T-helper 1 cell treated with Interleukin-12 subunit alpha and Interleukin-12 subunit beta and Interleukin-4 antibody, amounts not matched to agents 30 μg/mL and 1 μg/mL, for 36 hours (primary cell): Measurements from ENCODE around the gene IQCE.

Source experiments
- H3K27ac Mint-ChIP-seq: one replicate; pipeline ENCODE4 v1.8.0; 2021; ENCODE audit warnings: mild to moderate bottlenecking, mixed read lengths
- H3K27me3 Mint-ChIP-seq: one replicate; pipeline ENCODE4 v1.8.0; 2021; ENCODE audit warnings: low read depth, mixed read lengths
- H3K36me3 Mint-ChIP-seq: one replicate; pipeline ENCODE4 v1.8.0; 2021; ENCODE audit warnings: low read depth, mixed read lengths
- H3K4me1 Mint-ChIP-seq: one replicate; pipeline ENCODE4 v1.8.0; 2021; ENCODE audit warnings: low read depth, mixed read lengths
- H3K4me3 Mint-ChIP-seq: one replicate; pipeline ENCODE4 v1.8.0; 2021; ENCODE audit warnings: mild to moderate bottlenecking, moderate library complexity, mixed read lengths
- H3K9me3 Mint-ChIP-seq: one replicate; pipeline ENCODE4 v1.8.0; 2021; ENCODE audit warnings: mixed read lengths

The IQCE gene

GRCh38 chr7:2621948-2622640 lies 63.3 kb downstream of the IQCE start:
- no peaks in the 10 kb centered on the region for H3K36me3 Mint-ChIP-seq
- no peaks in the 10 kb centered on the region for H3K27me3 Mint-ChIP-seq
- no peaks in the 10 kb centered on the region for H3K4me1 Mint-ChIP-seq
- no peak overlapping the region for H3K4me3 Mint-ChIP-seq
- no peaks in the 10 kb centered on the region for H3K9me3 Mint-ChIP-seq
- no peak overlapping the region for H3K27ac Mint-ChIP-seq

- Mint-ChIP-seq H3K4me3 (no peak overlapping the region), H3K9me3 (no peaks in the 10 kb centered on the region), H3K27me3 (no peaks in the 10 kb centered on the region), H3K27ac (no peak overlapping the region), H3K36me3 (no peaks in the 10 kb centered on the region), H3K4me1 (no peaks in the 10 kb centered on the region)
Measured at GRCh38 chr7:2622869-2623697, 64.3 kb downstream of the IQCE start.

- Mint-ChIP-seq H3K4me3 (no peak overlapping the region), H3K27me3 (no peaks in the 10 kb centered on the region), H3K9me3 (no peaks in the 10 kb centered on the region), H3K4me1 (no peaks in the 10 kb centered on the region), H3K36me3 (no peaks in the 10 kb centered on the region), H3K27ac (no peak overlapping the region)
Measured at GRCh38 chr7:2623698-2624014, 64.9 kb downstream of the IQCE start.

DNA sequence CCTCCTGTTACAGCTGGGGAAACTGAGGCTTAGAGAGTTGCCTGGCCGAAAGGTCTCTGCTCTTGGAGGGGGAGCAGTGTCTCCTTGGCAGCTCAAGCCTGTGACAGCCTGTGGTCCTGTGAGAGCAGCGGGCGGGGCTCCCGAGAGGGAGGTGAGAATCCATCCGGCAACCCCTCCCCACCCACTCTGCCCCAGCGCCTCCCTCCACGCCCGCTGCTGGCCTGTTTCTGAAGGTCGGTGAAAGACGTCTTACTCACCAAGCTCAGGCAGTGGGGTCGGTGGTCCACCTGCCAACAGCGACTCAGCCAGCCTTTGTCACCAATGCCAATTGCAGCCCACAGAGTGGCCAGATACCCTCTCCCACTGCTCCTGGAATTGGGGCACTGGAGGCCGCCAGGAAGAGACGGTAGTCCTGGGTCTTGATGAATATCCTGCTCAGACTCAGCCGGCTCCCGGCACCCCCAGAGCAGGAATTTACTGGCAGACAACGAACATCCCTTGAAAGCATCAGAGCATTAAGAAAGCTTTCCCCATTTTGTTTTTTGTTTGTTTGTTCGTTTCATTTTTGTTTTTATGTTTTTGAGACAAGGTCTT lies 65.6 kb downstream of the IQCE start:
- H3K27ac Mint-ChIP-seq = no peak overlapping the region
- H3K36me3 Mint-ChIP-seq = no peaks in the 10 kb centered on the region
- no peaks in the 10 kb centered on the region for H3K27me3 Mint-ChIP-seq
- no peaks in the 10 kb centered on the region for H3K4me1 Mint-ChIP-seq
- H3K9me3 Mint-ChIP-seq = no peaks in the 10 kb centered on the region
- H3K4me3 Mint-ChIP-seq = no peak overlapping the region

DNA sequence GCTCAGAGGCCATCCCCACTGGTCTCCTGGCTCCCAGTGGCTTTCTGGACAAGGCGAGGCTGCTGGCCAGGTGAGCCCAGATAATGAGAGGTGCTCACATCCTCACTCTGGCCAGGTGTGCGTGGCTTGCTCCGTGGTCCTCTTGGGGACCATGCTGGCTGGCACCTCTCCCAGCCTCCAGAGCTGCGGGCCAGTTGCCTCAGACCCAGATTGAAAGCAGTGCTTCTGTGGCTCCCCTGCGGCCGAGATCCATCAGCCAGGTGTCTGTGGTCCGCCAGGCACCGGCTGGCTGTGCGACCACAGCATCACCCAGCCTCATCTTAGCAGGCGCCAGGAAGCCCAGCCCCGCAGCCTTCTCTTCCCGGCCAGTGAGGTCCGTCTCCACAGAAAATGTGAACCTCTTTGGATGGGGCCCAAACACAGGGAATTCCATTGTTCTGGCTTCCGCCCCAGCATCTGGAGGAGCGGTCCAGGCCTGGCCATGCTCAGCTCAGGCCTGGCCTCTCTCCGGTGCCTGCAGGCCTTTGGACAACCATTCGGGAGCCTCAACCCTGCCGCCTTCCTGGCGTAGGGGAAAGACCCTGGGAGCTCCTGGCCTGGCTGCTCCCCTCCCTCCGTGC lies 67.8 kb downstream of the IQCE start:
- Mint-ChIP-seq H3K27me3 (no peaks in the 10 kb centered on the region), H3K36me3 (no peaks in the 10 kb centered on the region), H3K4me3 (no peak overlapping the region), H3K4me1 (peaks cover 3% of the 10 kb centered on the region), H3K9me3 (no peaks in the 10 kb centered on the region), H3K27ac (no peak overlapping the region)

DNA sequence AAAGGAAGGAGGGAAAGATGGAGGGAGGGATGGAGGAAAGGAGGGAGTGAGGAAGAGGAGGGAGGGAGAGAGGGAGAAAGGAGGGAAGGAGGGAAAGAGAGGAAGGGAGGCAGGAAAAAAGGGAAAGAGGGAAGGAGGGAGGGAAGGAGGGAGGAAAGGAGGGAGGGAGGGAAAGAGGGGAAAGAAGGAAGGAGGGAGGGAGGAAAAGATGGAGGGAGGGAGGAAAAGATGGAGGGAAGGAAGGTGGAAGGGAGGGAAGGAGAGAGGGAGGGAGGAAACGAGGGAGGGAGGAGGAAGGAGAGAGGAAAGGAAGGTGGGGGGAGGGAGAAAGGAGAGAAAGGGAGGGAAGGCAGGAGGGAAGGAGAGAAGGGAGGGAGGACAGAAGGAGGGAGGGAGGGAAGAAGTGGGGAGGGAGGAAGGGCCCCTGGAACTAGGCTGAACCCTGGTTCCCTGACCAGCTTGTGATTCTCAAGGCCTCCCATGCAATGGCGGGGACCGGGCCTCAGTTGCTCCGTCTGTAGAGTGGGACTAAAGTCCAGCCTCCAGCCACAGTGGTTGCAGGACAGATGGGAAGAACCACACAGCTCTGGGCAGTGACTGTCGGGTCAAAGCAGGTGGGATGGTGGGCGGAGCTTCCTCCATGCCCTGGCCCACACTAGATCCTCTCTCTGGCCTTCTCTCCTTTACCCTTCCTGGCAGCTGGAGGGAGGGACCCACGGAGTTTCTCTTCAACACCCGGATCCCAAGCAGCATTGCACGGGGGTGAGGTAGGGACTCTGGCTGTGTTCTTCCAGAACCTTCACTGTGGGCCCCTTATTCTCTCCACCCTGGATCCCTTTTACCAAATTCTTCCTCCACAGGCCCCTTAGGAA lies 68.7 kb downstream of the IQCE start:
- Mint-ChIP-seq H3K36me3 (no peaks in the 10 kb centered on the region), H3K9me3 (no peaks in the 10 kb centered on the region), H3K4me3 (no peak overlapping the region), H3K27me3 (no peaks in the 10 kb centered on the region), H3K4me1 (peaks cover 5% of the 10 kb centered on the region), H3K27ac (no peak overlapping the region)

DNA sequence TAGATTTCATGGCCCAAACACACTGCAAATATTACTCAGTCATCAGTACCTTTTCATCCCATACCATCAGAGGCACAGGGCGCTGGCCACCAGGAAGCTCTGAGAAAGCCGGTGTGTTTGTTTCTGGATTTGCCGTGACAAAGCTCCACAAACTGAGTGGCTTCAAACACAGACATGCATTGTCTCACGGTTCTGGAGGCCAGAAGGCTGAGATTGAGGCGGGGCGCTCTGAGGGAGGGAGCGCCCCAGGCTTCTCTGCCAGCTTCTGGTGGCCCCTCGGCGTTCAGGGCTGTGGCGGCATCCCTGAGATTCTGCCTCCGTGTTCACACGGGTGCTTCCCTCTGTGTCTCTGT lies 69.3 kb downstream of the IQCE start:
- H3K9me3 Mint-ChIP-seq = no peaks in the 10 kb centered on the region
- no peaks in the 10 kb centered on the region for H3K27me3 Mint-ChIP-seq
- peaks cover 7% of the 10 kb centered on the region for H3K4me1 Mint-ChIP-seq
- H3K27ac Mint-ChIP-seq = no peak overlapping the region
- H3K4me3 Mint-ChIP-seq = no peak overlapping the region
- no peaks in the 10 kb centered on the region for H3K36me3 Mint-ChIP-seq

- no peak overlapping the region for H3K4me3 Mint-ChIP-seq
Measured at GRCh38 chr7:2628891-2629290, 70.1 kb downstream of the IQCE start.

DNA sequence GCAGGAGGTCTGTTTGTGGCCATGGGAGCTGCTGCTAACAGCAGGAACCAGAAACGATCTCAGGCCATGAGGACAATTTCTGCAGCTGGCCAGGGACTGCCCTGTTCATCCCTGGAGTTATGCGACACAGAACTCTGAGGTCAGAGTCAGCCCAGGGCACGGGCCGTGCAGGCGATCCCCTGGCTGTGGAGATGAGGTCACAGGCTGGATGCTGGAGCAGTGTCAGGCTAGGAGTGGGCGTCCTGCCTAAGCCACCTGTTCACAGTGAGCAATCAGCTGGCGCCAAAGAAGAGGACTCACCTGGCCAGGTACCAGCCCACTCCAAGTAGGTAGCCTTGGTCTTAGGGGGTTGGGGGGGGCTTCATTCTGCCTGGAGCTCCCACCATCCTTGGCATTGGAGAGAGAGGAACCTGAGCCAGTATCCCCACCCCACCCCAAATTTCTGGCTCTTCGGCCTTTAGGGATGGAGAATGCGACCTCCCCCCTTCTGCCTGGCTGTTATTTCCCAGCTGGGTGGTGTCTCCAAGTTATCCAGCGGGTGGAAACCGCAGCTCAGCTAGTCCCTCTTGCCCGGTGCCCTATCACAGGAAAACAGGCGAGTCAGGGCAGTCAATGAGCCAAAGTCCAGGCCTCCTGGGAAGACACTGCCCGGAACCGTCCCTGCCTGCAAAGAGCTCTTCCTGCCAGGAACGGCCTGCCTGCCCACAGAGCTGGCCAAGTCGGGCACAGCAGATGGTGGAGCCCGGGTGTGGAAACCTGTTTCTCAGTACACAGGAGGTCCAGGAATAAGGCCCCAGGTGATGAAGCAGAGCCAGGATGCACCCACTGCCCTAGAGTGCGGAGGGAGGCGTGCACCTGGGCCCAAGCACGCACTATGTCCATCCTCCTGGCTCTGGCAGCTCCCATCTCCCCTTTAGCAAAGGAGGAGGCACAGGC lies 71.2 kb downstream of the IQCE start:
- Mint-ChIP-seq H3K27ac (no peak overlapping the region), H3K4me1 (peaks cover 11% of the 10 kb centered on the region), H3K4me3 (no peak overlapping the region), H3K9me3 (no peaks in the 10 kb centered on the region), H3K27me3 (no peaks in the 10 kb centered on the region), H3K36me3 (no peaks in the 10 kb centered on the region)

More at GRCh38 chr7:2628891-2629290, 70.1 kb downstream of the IQCE start:
- H3K9me3 Mint-ChIP-seq = no peaks in the 10 kb centered on the region
- no peak overlapping the region for H3K27ac Mint-ChIP-seq
- H3K4me1 Mint-ChIP-seq = peaks cover 11% of the 10 kb centered on the region
- H3K36me3 Mint-ChIP-seq = no peaks in the 10 kb centered on the region
- H3K27me3 Mint-ChIP-seq = no peaks in the 10 kb centered on the region

- peak within 1 kb of the TSS; percentile 85 for H3K27ac Mint-ChIP-seq
- H3K36me3 Mint-ChIP-seq = no peaks in the 10 kb centered on the region
- no peaks in the 10 kb centered on the region for H3K27me3 Mint-ChIP-seq
- H3K4me3 Mint-ChIP-seq = peak within 1 kb of the TSS; percentile 87
- H3K4me1 Mint-ChIP-seq = peaks cover 11% of the 10 kb centered on the region
- H3K9me3 Mint-ChIP-seq = no peaks in the 10 kb centered on the region
Measured at GRCh38 chr7:2631946-2632732, 73.4 kb downstream of the IQCE start, which contains the start of gene TTYH3. Gene TTYH3, plus strand, starts transcription at chr7:2631986. Its CDS starts 170 bp downstream, at chr7:2632156.

- Mint-ChIP-seq H3K4me3 (peak overlapping the region; percentile 87), H3K4me1 (peaks cover 11% of the 10 kb centered on the region), H3K27me3 (no peaks in the 10 kb centered on the region), H3K36me3 (no peaks in the 10 kb centered on the region), H3K27ac (peak overlapping the region; percentile 69), H3K9me3 (no peaks in the 10 kb centered on the region)
Measured at GRCh38 chr7:2632733-2633537, 74.2 kb downstream of the IQCE start.
